ENCODE measurements around the gene NFAT5. TPM values are rescaled to one million over a fixed set of nuclear protein-coding genes. Genes with fewer than 3 reads are reported as not detected.

The NFAT5 gene
- total and polyA plus RNA-seq, 8 donors: 1.2 to 57.2 (median 21.5) TPM

DNA sequence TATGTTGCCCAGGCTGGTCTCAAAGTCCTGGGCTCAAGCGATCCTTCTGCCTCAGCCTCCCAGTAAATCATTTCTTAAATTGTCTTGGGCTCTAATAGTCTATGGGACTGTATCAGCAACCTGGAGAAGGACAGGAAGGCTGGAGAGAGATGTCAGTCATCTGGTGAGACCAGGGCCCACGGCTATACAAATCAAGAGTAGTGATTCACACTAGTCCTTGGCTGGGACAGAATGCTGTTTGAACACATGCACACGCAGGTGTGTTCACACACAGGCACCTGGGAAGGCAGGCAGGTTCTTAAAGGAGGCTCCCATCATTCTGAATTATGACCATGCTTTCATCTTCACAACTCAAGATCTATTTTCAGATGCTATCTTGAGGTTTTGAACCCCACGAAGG lies 146.5 kb downstream of the NFAT5 start:
- peaks cover 36 to 98% (median 86%) of the 10 kb centered on the region in 4 donors for H3K36me3 ChIP-seq
- peak overlapping the region in 2 of 5 donors; percentile 48 to 54 for H3K27ac ChIP-seq
- no peaks in the 10 kb centered on the region for H3K27me3 ChIP-seq
- no peak for DNase-seq
- TF ChIP-seq CTCF (IDR thresholded peaks at IDR 0.05) (no peak), EP300 (IDR thresholded peaks at IDR 0.05) (no peak), POLR2A (IDR thresholded peaks at IDR 0.05) (no peak)
- no peak overlapping the region for H3K4me3 ChIP-seq
- no peaks in the 10 kb centered on the region for H3K9me3 ChIP-seq
- H3K4me1 ChIP-seq: peaks cover 6 to 46% (median 28%) of the 10 kb centered on the region in 4 donors
- WGBS, 5 donors: 65 to 77% (median 74%) methylated on average over 4 of the region's 4 CpGs
- intact Hi-C loops (cut with DNase I; ENCODE audit: low total_unique reads): loop anchor here (5.0 kb wide), 1 partner anchor 35 kb away; no protein-coding TSS in a partner anchor

- Histone ChIP-seq H3K27ac (peak overlapping the region in 1 of 5 donors; percentile 54), H3K36me3 (peaks cover 43 to 98% (median 87%) of the 10 kb centered on the region in 4 donors), H3K27me3 (no peaks in the 10 kb centered on the region), H3K4me3 (no peak overlapping the region), H3K4me1 (peaks cover 6 to 46% (median 28%) of the 10 kb centered on the region in 4 donors), H3K9me3 (no peaks in the 10 kb centered on the region)
- no peak for DNase-seq
- 76 to 85% (median 81%) methylated on average over 9 of the region's 9 CpGs for WGBS, 5 donors
- TF ChIP-seq POLR2AphosphoS5 (IDR thresholded peaks at IDR 0.05) (no peak), CTCF (IDR thresholded peaks at IDR 0.05) (no peak), EP300 (IDR thresholded peaks at IDR 0.05) (no peak), POLR2A (IDR thresholded peaks at IDR 0.05) (no peak)
- intact Hi-C loops (cut with DNase I; ENCODE audit: low total_unique reads): loop anchor here (5.0 kb wide), 1 partner anchor 34 kb away; no protein-coding TSS in a partner anchor
These were observed 147.3 kb downstream of the NFAT5 start for GRCh38 chr16:69712914-69713581.

DNA sequence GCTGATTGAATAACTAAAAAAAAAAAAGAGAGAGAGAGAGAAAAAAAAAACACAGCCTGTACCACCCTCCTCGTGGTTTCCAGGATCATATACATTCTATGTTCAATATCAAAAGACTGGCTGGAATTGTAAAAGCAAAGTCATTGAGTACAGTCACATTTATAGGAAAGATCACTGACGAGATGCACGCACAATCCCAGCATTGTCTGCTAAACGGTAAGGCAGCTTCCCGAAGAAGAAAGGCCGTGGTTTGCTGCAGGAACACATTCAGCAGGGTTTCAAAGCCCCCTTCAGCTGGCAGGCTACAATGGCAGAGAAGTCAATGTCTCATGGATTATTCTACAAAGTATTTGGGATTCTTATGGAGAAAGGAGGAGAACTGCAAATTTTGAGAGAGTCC lies 151.3 kb downstream of the NFAT5 start:
- intact Hi-C loops (cut with DNase I; ENCODE audit: low total_unique reads): no loop called here
- no peaks in the 10 kb centered on the region for H3K9me3 ChIP-seq
- no peak for DNase-seq
- no peak for TF ChIP-seq POLR2AphosphoS5 (IDR thresholded peaks at IDR 0.05)
- no peak for TF ChIP-seq POLR2A (IDR thresholded peaks at IDR 0.05)
- no peak for TF ChIP-seq EP300 (IDR thresholded peaks at IDR 0.05)
- no peak for TF ChIP-seq CTCF (IDR thresholded peaks at IDR 0.05)
- no peak overlapping the region for H3K4me3 ChIP-seq
- peaks cover 46 to 79% (median 68%) of the 10 kb centered on the region in 4 donors for H3K36me3 ChIP-seq
- no peaks in the 10 kb centered on the region for H3K27me3 ChIP-seq
- 84 to 87% (median 85%) methylated on average over 6 of the region's 6 CpGs for WGBS, 5 donors
- no peak overlapping the region for H3K27ac ChIP-seq
- H3K4me1 ChIP-seq: peaks cover 7 to 43% (median 14%) of the 10 kb centered on the region in 4 donors

GRCh38 chr16:69718111-69718764 lies 152.5 kb downstream of the NFAT5 start:
- intact Hi-C loops (cut with DNase I; ENCODE audit: low total_unique reads): no loop called here
- DNase-seq: no peak
- H3K4me1 ChIP-seq: peaks cover 14 to 41% (median 23%) of the 10 kb centered on the region in 4 donors
- 78 to 84% (median 81%) methylated on average over 10 of the region's 10 CpGs for WGBS, 5 donors
- H3K9me3 ChIP-seq: no peaks in the 10 kb centered on the region
- H3K4me3 ChIP-seq: no peak overlapping the region
- no peak overlapping the region for H3K27ac ChIP-seq
- no peak for TF ChIP-seq EP300 (IDR thresholded peaks at IDR 0.05)
- no peak for TF ChIP-seq POLR2AphosphoS5 (IDR thresholded peaks at IDR 0.05)
- TF ChIP-seq CTCF (IDR thresholded peaks at IDR 0.05): no peak
- no peak for TF ChIP-seq POLR2A (IDR thresholded peaks at IDR 0.05)
- no peaks in the 10 kb centered on the region for H3K27me3 ChIP-seq
- H3K36me3 ChIP-seq: peaks cover 34 to 68% (median 57%) of the 10 kb centered on the region in 4 donors
